T-cell (primary cell): ENCODE results near the gene FANCC. TPM values are rescaled to one million over a fixed set of nuclear protein-coding genes. Genes with fewer than 3 reads are reported as not detected.

Source experiments
- ATAC-seq, 4 experiments: fragments of 200-7000 bp in 3 of 4; fragments of 150-1000 bp in 1 of 4; cut with Tn5 transposase; replicated peaks in 1 of 4; 1 replicate in 3 of 4; 2 replicates in 1 of 4; pipeline ENCODE4 v1.10.0; 2021; ENCODE audit warnings: moderate library complexity in 3 of 4, mild to moderate bottlenecking in 2 of 4, moderate number of reproducible peaks in 1 of 4
- CTCF ChIA-PET, 2 donors: fragments of 300-600 bp; sonication (Branson Sonifier 250); formaldehyde crosslinking; loops; one replicate each; lab custom pipeline; 2022; ENCODE audit warnings: antibody characterized with exemption in 2 of 2; lab: Charles Lee
- POLR2A ChIA-PET, 2 donors: fragments of 300-600 bp; sonication (Branson Sonifier 250); formaldehyde crosslinking; loops; one replicate each; lab custom pipeline; 2022; ENCODE audit warnings: antibody characterized with exemption in 2 of 2; lab: Charles Lee
- DNase-seq, 35 experiments: peaks; one replicate each; pipeline versions ENCODE4 v3.0.0 to v3.0.0-alpha.2; 2013 to 2023
- H3K27ac ChIP-seq: one replicate; pipeline ENCODE4 v1.5.1; 2013; ENCODE audit warnings: low read length
- H3K27me3 ChIP-seq, 2 experiments: replicated peaks in 1 of 2; 1 replicate in 1 of 2; 2 replicates in 1 of 2; pipeline versions ENCODE4 v1.6.1 to v1.7.0; 2013; ENCODE audit warnings: low read length in 1 of 2, mixed read lengths in 1 of 2; ENCODE audit not compliant: control insufficient read depth in 2 of 2, insufficient read depth in 2 of 2; ENCODE audit errors: extremely low read depth in 1 of 2
- H3K36me3 ChIP-seq, 2 donors: 1 replicate in 1 of 2; 2 replicates in 1 of 2; pipeline versions ENCODE4 v1.6.1 to v1.7.0; 2013; ENCODE audit warnings: low read length in 1 of 2; ENCODE audit not compliant: control insufficient read depth in 2 of 2, insufficient read depth in 1 of 2; ENCODE audit errors: extremely low read depth in 1 of 2
- H3K4me1 ChIP-seq, 2 experiments: 1 replicate in 1 of 2; 2 replicates in 1 of 2; pipeline versions ENCODE4 v1.6.1 to v1.7.0; 2013; ENCODE audit warnings: low read length in 2 of 2, mixed read lengths in 1 of 2; ENCODE audit not compliant: insufficient read depth in 2 of 2, control insufficient read depth in 1 of 2; ENCODE audit errors: extremely low read depth in 1 of 2
- H3K4me3 ChIP-seq, 2 donors: 1 replicate in 1 of 2; 2 replicates in 1 of 2; pipeline versions ENCODE4 v1.5.1 to v1.7.0; 2013; ENCODE audit warnings: mild to moderate bottlenecking in 2 of 2, low read length in 1 of 2, moderate library complexity in 1 of 2; ENCODE audit not compliant: control insufficient read depth in 1 of 2; ENCODE audit errors: extremely low read depth in 1 of 2
- H3K9me3 ChIP-seq: 2 replicates; pipeline ENCODE4 v1.7.0; 2013
- H3K27ac Mint-ChIP-seq, 2 donors: one replicate each; pipeline ENCODE4 v1.8.0; 2020 to 2021; ENCODE audit warnings: mild to moderate bottlenecking in 2 of 2, mixed read lengths in 2 of 2
- H3K27me3 Mint-ChIP-seq, 2 donors: one replicate each; pipeline ENCODE4 v1.8.0; 2021 to 2022; ENCODE audit warnings: mixed read lengths in 2 of 2
- H3K36me3 Mint-ChIP-seq: one replicate; pipeline ENCODE4 v1.8.0; 2021; ENCODE audit warnings: mixed read lengths
- H3K4me1 Mint-ChIP-seq, 3 donors: one replicate each; pipeline ENCODE4 v1.8.0; 2020 to 2022; ENCODE audit warnings: mixed read lengths in 3 of 3, mild to moderate bottlenecking in 1 of 3
- H3K4me3 Mint-ChIP-seq, 3 donors: one replicate each; pipeline ENCODE4 v1.8.0; 2020 to 2022; ENCODE audit warnings: mild to moderate bottlenecking in 3 of 3, mixed read lengths in 3 of 3, moderate library complexity in 3 of 3
- H3K9me3 Mint-ChIP-seq, 3 donors: one replicate each; pipeline ENCODE4 v1.8.0; 2020 to 2022; ENCODE audit warnings: mixed read lengths in 3 of 3
- WGBS: methylation state at CpG from one replicate; pipeline ENCODE4 v1.1.5; 2013; ENCODE audit warnings: missing lambda C conversion rate; ENCODE audit not compliant: insufficient coverage; 5-methylcytosine and 5-hydroxymethylcytosine counted together
- total RNA-seq, 35 experiments: library from RNA in 6 of 35; stranded (reverse) in 6 of 35; fragments of 120-200 nt in 1 of 35; gene quantifications; one replicate each; pipeline versions ENCODE4 v1.2.1 to v1.2.4 and lab custom pipeline; 2013 to 2026

Gene FANCC
- total RNA-seq, 5 donors from 2014 or later (not counting 1 experiment from before 2014, with no cell fraction given) = 4.2 to 11.6 (median 4.8) TPM

DNA sequence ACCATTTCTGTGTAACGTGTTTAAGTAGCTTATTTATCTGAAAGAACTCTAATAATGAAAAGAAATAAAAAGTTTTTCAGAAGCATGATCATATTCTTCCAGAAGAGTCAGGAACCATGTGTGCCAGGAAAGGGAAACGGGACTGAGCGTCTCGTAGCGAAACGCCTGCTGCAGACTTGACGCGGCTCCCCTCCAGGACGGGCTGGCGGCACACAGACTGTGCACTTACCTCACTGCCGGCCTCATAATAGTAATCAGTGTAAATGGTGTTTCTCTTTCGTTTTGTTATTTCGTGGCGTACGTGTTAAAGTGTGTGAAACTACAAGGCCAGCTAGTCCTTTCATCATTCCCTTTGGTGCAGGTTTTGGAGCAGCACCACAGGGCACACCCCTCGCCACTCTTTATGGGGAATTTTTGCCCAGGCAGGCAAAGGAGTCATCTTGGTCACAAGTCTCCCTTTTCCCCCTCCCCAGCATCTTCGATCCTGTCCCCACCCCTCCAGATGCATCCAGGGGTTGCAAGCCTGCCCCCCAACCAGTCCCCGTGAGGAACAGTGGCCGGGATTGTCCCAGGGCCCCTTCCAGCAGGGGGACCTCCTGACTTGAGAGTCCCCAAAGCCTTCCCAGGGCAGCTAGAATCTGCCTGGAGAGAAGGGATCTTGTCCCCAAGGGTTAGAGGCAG is 233.1 kb downstream of the FANCC start:
- CTCF ChIA-PET = no interaction called here

DNA sequence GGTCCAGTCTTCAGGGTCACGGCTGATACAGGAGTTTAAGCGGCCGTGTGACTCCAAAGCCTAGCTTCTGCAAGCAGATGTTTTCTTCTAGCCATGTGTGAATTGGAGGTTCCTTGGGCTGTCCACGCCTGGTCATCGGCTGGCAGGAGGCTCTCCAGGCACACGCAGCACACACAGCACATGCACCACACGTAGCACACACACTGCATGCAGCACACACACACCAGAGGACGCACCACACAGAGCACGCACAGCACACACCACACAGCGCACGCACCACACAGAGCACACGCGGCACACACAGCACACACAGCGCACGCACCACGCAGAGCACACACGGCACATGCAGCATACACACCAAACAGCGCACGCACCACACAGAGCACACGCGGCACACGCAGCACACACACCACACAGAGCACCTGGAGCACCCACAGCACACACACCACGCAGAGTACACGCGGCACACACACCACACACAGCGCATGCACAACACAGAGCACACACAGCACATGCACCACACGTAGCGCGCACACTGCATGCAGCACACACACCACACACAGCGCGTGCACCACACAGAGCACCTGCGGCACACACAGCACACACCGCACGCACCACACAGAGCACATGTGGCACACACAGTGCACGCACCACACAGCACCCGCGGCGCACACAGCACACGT is 234.3 kb downstream of the FANCC start:
- Histone ChIP-seq H3K27me3 (no peaks in the 10 kb centered on the region), H3K4me1 (no peaks in the 10 kb centered on the region), H3K9me3 (no peaks in the 10 kb centered on the region), H3K4me3 (no peak overlapping the region), H3K27ac (no peak overlapping the region), H3K36me3 (peaks cover 0 to 10% of the 10 kb centered on the region in 2 donors)
- ChIA-PET POLR2A (no interaction called here), CTCF (no interaction called here)
- no peak for DNase-seq
- Mint-ChIP-seq H3K9me3 (no peaks in the 10 kb centered on the region), H3K27ac (no peak overlapping the region), H3K4me3 (no peak overlapping the region), H3K4me1 (no peaks in the 10 kb centered on the region), H3K27me3 (no peaks in the 10 kb centered on the region), H3K36me3 (peaks cover 40% of the 10 kb centered on the region)
- 97% methylated on average over 37 of the region's 39 CpGs for WGBS
- ATAC-seq = no peak

More for the DNA sequence above, 233.1 kb downstream of the FANCC start:
- ATAC-seq (no peak), DNase-seq (no peak)
- Histone ChIP-seq H3K27me3 (no peaks in the 10 kb centered on the region), H3K4me1 (no peaks in the 10 kb centered on the region), H3K9me3 (no peaks in the 10 kb centered on the region), H3K4me3 (no peak overlapping the region), H3K27ac (no peak overlapping the region), H3K36me3 (peaks cover 0 to 10% of the 10 kb centered on the region in 2 donors)
- WGBS = 97% methylated on average over 6 of the region's 19 CpGs
- Mint-ChIP-seq H3K27me3 (no peaks in the 10 kb centered on the region), H3K9me3 (no peaks in the 10 kb centered on the region), H3K36me3 (peaks cover 37% of the 10 kb centered on the region), H3K4me1 (no peaks in the 10 kb centered on the region), H3K27ac (no peak overlapping the region), H3K4me3 (no peak overlapping the region)
- POLR2A ChIA-PET = no interaction called here

DNA sequence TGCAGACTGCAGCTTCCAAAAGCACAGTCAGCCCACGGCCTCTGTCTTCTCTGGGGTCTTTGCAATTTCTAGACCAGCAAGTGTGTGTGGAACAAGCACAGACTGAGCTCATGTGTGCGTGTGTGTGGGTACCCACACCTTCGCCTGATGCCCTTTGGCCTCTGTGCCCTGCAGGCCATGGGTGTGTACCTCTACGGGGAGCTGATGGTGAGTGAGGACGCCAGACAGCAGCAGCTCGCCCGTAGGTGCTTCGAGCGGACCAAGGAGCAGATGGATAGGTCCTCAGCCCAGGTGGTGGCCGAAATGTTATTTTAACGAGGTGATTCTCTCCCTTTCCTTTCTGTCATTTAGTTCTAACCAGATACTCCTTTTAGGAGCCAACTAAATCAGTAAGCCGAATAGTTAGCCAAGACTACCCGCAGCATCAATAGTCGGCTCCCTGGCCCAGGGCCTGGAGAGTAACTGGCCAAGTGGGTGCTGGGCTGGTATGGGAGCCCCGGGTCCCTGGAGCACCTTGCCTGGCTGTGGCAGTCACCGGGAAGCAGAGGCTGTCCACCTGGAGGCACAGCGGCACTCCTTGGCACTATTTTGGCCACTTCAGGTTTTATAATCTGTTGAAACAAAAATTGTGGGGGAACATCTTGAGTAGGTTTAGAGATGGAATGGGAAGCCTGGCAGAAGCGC is 235.0 kb downstream of the FANCC start:
- no peak overlapping the region for H3K27ac ChIP-seq
- ChIA-PET POLR2A (no interaction called here), CTCF (no interaction called here)
- DNase-seq = no peak
- Mint-ChIP-seq H3K27me3 (no peaks in the 10 kb centered on the region), H3K4me3 (no peak overlapping the region), H3K9me3 (no peaks in the 10 kb centered on the region), H3K27ac (no peak overlapping the region), H3K36me3 (peaks cover 36% of the 10 kb centered on the region), H3K4me1 (no peaks in the 10 kb centered on the region)
- no peaks in the 10 kb centered on the region for H3K27me3 ChIP-seq
- WGBS = 92% methylated on average over 17 of the region's 18 CpGs
- no peaks in the 10 kb centered on the region for H3K4me1 ChIP-seq
- ATAC-seq = no peak
- no peaks in the 10 kb centered on the region for H3K9me3 ChIP-seq
- H3K4me3 ChIP-seq = no peak overlapping the region
- H3K36me3 ChIP-seq = peaks cover 0 to 10% of the 10 kb centered on the region in 2 donors

GRCh38 chr9:95081998-95082397 is 235.5 kb downstream of the FANCC start:
- H3K27me3 ChIP-seq = no peaks in the 10 kb centered on the region
- no peaks in the 10 kb centered on the region for H3K9me3 ChIP-seq
- H3K4me1 ChIP-seq = no peaks in the 10 kb centered on the region
- Mint-ChIP-seq H3K27me3 (no peaks in the 10 kb centered on the region), H3K36me3 (peaks cover 36% of the 10 kb centered on the region), H3K9me3 (no peaks in the 10 kb centered on the region), H3K4me3 (no peak overlapping the region), H3K27ac (no peak overlapping the region), H3K4me1 (no peaks in the 10 kb centered on the region)
- DNase-seq (no peak), ATAC-seq (no peak)
- H3K27ac ChIP-seq = no peak overlapping the region
- no peak overlapping the region for H3K4me3 ChIP-seq
- CTCF ChIA-PET = no interaction called here
- POLR2A ChIA-PET = no interaction called here
- H3K36me3 ChIP-seq = peaks cover 0 to 10% of the 10 kb centered on the region in 2 donors
- 93% methylated on average over 19 of the region's 19 CpGs for WGBS

- CTCF ChIA-PET = no interaction called here
- POLR2A ChIA-PET = no interaction called here
- no peak for DNase-seq
These were observed 236.4 kb downstream of the FANCC start for GRCh38 chr9:95080961-95081647.

DNA sequence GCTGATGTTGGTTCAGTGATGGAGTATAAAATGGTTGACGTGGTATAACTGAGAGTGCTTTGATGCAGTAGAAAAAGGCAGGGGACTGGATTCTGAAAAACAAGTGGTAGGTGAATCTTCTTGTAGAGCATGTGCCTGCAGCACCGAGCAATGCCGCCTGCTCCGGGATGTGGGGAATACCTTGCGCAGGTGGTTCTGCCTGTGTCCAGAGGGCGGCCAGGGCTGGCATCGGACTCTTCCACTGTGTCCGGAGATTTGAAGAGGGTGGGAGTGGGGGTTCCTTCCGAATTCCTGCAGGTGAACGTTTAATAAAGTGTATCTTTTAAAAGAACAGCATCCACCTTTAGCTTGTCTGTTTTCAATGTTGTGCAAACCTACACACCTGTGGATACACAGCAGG is 238.0 kb downstream of the FANCC start:
- Histone ChIP-seq H3K27ac (no peak overlapping the region), H3K4me3 (no peak overlapping the region), H3K9me3 (no peaks in the 10 kb centered on the region), H3K36me3 (peaks cover 0 to 4% of the 10 kb centered on the region in 2 donors), H3K27me3 (no peaks in the 10 kb centered on the region), H3K4me1 (no peaks in the 10 kb centered on the region)
- Mint-ChIP-seq H3K27me3 (no peaks in the 10 kb centered on the region), H3K4me1 (no peaks in the 10 kb centered on the region), H3K9me3 (no peaks in the 10 kb centered on the region), H3K27ac (no peak overlapping the region), H3K36me3 (peaks cover 25% of the 10 kb centered on the region), H3K4me3 (no peak overlapping the region)
- 98% methylated on average over 6 of the region's 10 CpGs for WGBS
- CTCF ChIA-PET = no interaction called here
- POLR2A ChIA-PET = no interaction called here
- ATAC-seq (no peak), DNase-seq (no peak)

More at GRCh38 chr9:95080961-95081647, 236.4 kb downstream of the FANCC start:
- Histone ChIP-seq H3K4me3 (no peak overlapping the region), H3K9me3 (no peaks in the 10 kb centered on the region), H3K4me1 (no peaks in the 10 kb centered on the region), H3K36me3 (peaks cover 0 to 7% of the 10 kb centered on the region in 2 donors), H3K27me3 (no peaks in the 10 kb centered on the region), H3K27ac (no peak overlapping the region)
- H3K27me3 Mint-ChIP-seq = no peaks in the 10 kb centered on the region
- no peaks in the 10 kb centered on the region for H3K4me1 Mint-ChIP-seq
- no peak overlapping the region for H3K4me3 Mint-ChIP-seq
- 95% methylated on average over 14 of the region's 20 CpGs for WGBS
- ATAC-seq = no peak
- H3K9me3 Mint-ChIP-seq = no peaks in the 10 kb centered on the region
- H3K27ac Mint-ChIP-seq = no peak overlapping the region
- peaks cover 29% of the 10 kb centered on the region for H3K36me3 Mint-ChIP-seq
